Measurements from ENCODE around the gene YTHDC2. TPM values are rescaled to one million over a fixed set of nuclear protein-coding genes. Genes with fewer than 3 reads are reported as not detected.
"Not testable (repeated sequence)": the region's sequence is repeated elsewhere in the genome, so short reads cannot be mapped to it uniquely, and the experiment has no call there.

YTHDC2 gene
- polyA plus RNA-seq, 1 experiment, result 2.5 TPM

- Histone ChIP-seq H3K36me3 (ENCODE audit: control insufficient read depth, insufficient read depth, low read length) (peaks cover 3% of the 10 kb centered on the region), H3K27me3 (ENCODE audit: control insufficient read depth, insufficient read depth, low read length) (no peaks in the 10 kb centered on the region), H3K4me3 (ENCODE audit: low read depth, low read length) (no peak overlapping the region)
- no peak for TF ChIP-seq CTCF (IDR thresholded peaks at IDR 0.05; ENCODE audit: insufficient read depth, low read depth, low read length)
- CTCF ChIA-PET, result no interaction called here
- no peak for DNase-seq (ENCODE audit: low read depth)
- POLR2A ChIA-PET, result no interaction called here
These were observed 67.9 kb downstream of the YTHDC2 start for GRCh38 chr5:113581388-113581787.

- ChIA-PET POLR2A (no interaction called here), CTCF (interaction anchor here (0.7 to 2.6 kb wide), 2 partner anchors 10 to 211 kb away, joined by 3 to 7 read pairs; no protein-coding TSS in a partner anchor)
- Histone ChIP-seq H3K27me3 (ENCODE audit: control insufficient read depth, insufficient read depth, low read length) (no peaks in the 10 kb centered on the region), H3K4me3 (ENCODE audit: low read depth, low read length) (no peak overlapping the region), H3K36me3 (ENCODE audit: control insufficient read depth, insufficient read depth, low read length) (peaks cover 1% of the 10 kb centered on the region; the same call in 1 of the 2 replicates)
- TF ChIP-seq CTCF (IDR thresholded peaks at IDR 0.05; ENCODE audit: insufficient read depth, low read depth, low read length), result no peak
- DNase-seq (ENCODE audit: low read depth), result no peak
These were observed 84.7 kb downstream of the YTHDC2 start for GRCh38 chr5:113598150-113598549.

- POLR2A ChIA-PET, result no interaction called here
- no peak for DNase-seq (ENCODE audit: low read depth)
These were observed 85.4 kb downstream of the YTHDC2 start for GRCh38 chr5:113598926-113599325.

GRCh38 chr5:113600255-113600905 is 86.9 kb downstream of the YTHDC2 start:
- POLR2A ChIA-PET, result no interaction called here
- Histone ChIP-seq H3K27me3 (ENCODE audit: control insufficient read depth, insufficient read depth, low read length) (no peaks in the 10 kb centered on the region), H3K36me3 (ENCODE audit: control insufficient read depth, insufficient read depth, low read length) (peaks cover 1% of the 10 kb centered on the region; the same call in 1 of the 2 replicates), H3K4me3 (ENCODE audit: low read depth, low read length) (no peak overlapping the region)
- CTCF ChIA-PET, result interaction anchor here (0.7 to 2.6 kb wide), 3 partner anchors 8 to 76 kb away, joined by 3 to 7 read pairs (median 3); no protein-coding TSS in a partner anchor
- TF ChIP-seq CTCF (IDR thresholded peaks at IDR 0.05; ENCODE audit: insufficient read depth, low read depth, low read length), result no peak
- no peak for DNase-seq (ENCODE audit: low read depth)

More at GRCh38 chr5:113598926-113599325, 85.4 kb downstream of the YTHDC2 start:
- TF ChIP-seq CTCF (IDR thresholded peaks at IDR 0.05; ENCODE audit: insufficient read depth, low read depth, low read length), result no peak
- peaks cover 1% of the 10 kb centered on the region; the same call in 1 of the 2 replicates for H3K36me3 ChIP-seq (ENCODE audit: control insufficient read depth, insufficient read depth, low read length)
- no peak overlapping the region for H3K4me3 ChIP-seq (ENCODE audit: low read depth, low read length)
- H3K27me3 ChIP-seq (ENCODE audit: control insufficient read depth, insufficient read depth, low read length), result no peaks in the 10 kb centered on the region
- CTCF ChIA-PET, result interaction anchor here (0.7 to 2.6 kb wide), 3 partner anchors 9 to 212 kb away, joined by 3 to 7 read pairs (median 3); no protein-coding TSS in a partner anchor

GRCh38 chr5:113601423-113601822 is 87.9 kb downstream of the YTHDC2 start:
- ChIA-PET CTCF (no interaction called here), POLR2A (no interaction called here)
- DNase-seq (ENCODE audit: low read depth), result no peak
- no peak for TF ChIP-seq CTCF (IDR thresholded peaks at IDR 0.05; ENCODE audit: insufficient read depth, low read depth, low read length)
- no peaks in the 10 kb centered on the region for H3K27me3 ChIP-seq (ENCODE audit: control insufficient read depth, insufficient read depth, low read length)
- H3K4me3 ChIP-seq (ENCODE audit: low read depth, low read length), result no peak overlapping the region
- H3K36me3 ChIP-seq (ENCODE audit: control insufficient read depth, insufficient read depth, low read length), result no peaks in the 10 kb centered on the region

- CTCF ChIA-PET, result interaction anchor here (1.1 kb wide), 1 partner anchor 261 kb away, joined by 3 read pairs; no protein-coding TSS in a partner anchor
- H3K27me3 ChIP-seq (ENCODE audit: control insufficient read depth, insufficient read depth, low read length); H3K4me3 ChIP-seq (ENCODE audit: low read depth, low read length); H3K36me3 ChIP-seq (ENCODE audit: control insufficient read depth, insufficient read depth, low read length); DNase-seq (ENCODE audit: low read depth); POLR2A ChIA-PET: not testable (repeated sequence)
These were observed 89.8 kb downstream of the YTHDC2 start for GRCh38 chr5:113603246-113603645.

All from BJ (cell line).